GM12878 (cell line): ENCODE results near the gene TRIM58. TPM values are rescaled to one million over a fixed set of nuclear protein-coding genes. Genes with fewer than 3 reads are reported as not detected.

Source experiments
- ATAC-seq: fragments of 200-7000 bp; cut with Tn5 transposase; 3 replicates; pipeline ENCODE4 v1.9.1; 2020; ENCODE audit warnings: mild to moderate bottlenecking, moderate library complexity
- BruUV-seq: library from RNA; stranded (reverse); fragments of 400-500 nt; replicated peaks from 2 replicates; lab custom pipeline; 2021; lab: Mats Ljungman, UMichigan
- CTCF ChIA-PET: fragments of 300-600 bp; sonication (Branson Sonifier 250); formaldehyde crosslinking; extraction: SDS; loops from one replicate; lab custom pipeline; 2021; ENCODE audit warnings: inconsistent platforms; lab: Yijun Ruan, JAX
- POLR2A ChIA-PET: fragments of 350-600 bp; formaldehyde crosslinking; extraction: SDS; loops from one replicate; lab custom pipeline; 2021; ENCODE audit warnings: inconsistent platforms; lab: Charles Lee
- RAD21 ChIA-PET: fragments of 300-600 bp; sonication (Branson Sonifier 250); formaldehyde crosslinking; loops from one replicate; lab custom pipeline; 2023; ENCODE audit warnings: antibody characterized with exemption; ENCODE audit not compliant: unreplicated experiment; lab: Charles Lee
- SMC1A ChIA-PET: fragments of 300-600 bp; sonication (Branson Sonifier 250); formaldehyde crosslinking; loops from one replicate; lab custom pipeline; 2023; ENCODE audit not compliant: unreplicated experiment, uncharacterized antibody; lab: Charles Lee
- DNase-seq: peaks from one replicate; pipeline ENCODE4 v3.0.0-alpha.2; 2011; ENCODE audit warnings: low read depth, low spot score
- FAIRE-seq: peaks from 3 replicates; lab custom pipeline; 2011; peaks lifted over from hg19 to GRCh38; lab: Jason Lieb, UNC
- H2AFZ ChIP-seq: 2 replicates; pipeline ENCODE4 v1.6.0; 2011; ENCODE audit warnings: low read depth, low read length, control low read depth; ENCODE audit not compliant: control insufficient read depth
- H3K27ac ChIP-seq: 2 replicates; pipeline ENCODE4 v1.5.1; 2011; ENCODE audit warnings: control low read depth; ENCODE audit not compliant: control insufficient read depth, insufficient read depth
- H3K27me3 ChIP-seq, 2 experiments: replicated peaks in 1 of 2; 2 replicates each; pipeline versions ENCODE4 v1.6.0 to v1.6.1; 2011; ENCODE audit warnings: low read length in 1 of 2; ENCODE audit not compliant: control insufficient read depth in 2 of 2, insufficient read depth in 2 of 2
- H3K36me3 ChIP-seq, 2 experiments: 2 replicates each; pipeline ENCODE4 v1.5.1; 2011; ENCODE audit warnings: low read length in 1 of 2; ENCODE audit not compliant: control insufficient read depth in 2 of 2, insufficient read depth in 2 of 2
- H3K4me1 ChIP-seq: 2 replicates; pipeline ENCODE4 v1.6.1; 2011; ENCODE audit warnings: mild to moderate bottlenecking, low read length, moderate library complexity, mixed read lengths; ENCODE audit not compliant: control insufficient read depth, insufficient read depth
- H3K4me2 ChIP-seq: 2 replicates; pipeline ENCODE4 v1.6.0; 2011; ENCODE audit warnings: control low read depth; ENCODE audit not compliant: control insufficient read depth, insufficient read depth
- H3K4me3 ChIP-seq: fragments of 200-600 bp; sonication (generic); 2 replicates; pipeline ENCODE4 v1.5.1; 2016
- H3K79me2 ChIP-seq: 2 replicates; pipeline ENCODE4 v1.6.0; 2011; ENCODE audit warnings: low read length; ENCODE audit not compliant: control insufficient read depth, insufficient read depth
- H3K9ac ChIP-seq: 2 replicates; pipeline ENCODE4 v1.8.0; 2011; ENCODE audit warnings: low read length, control low read depth, mixed read lengths; ENCODE audit not compliant: control insufficient read depth, insufficient read depth
- H3K9me3 ChIP-seq: replicated peaks from 3 replicates; pipeline ENCODE4 v1.5.1; 2011; ENCODE audit warnings: mild to moderate bottlenecking, low read length; ENCODE audit not compliant: control insufficient read depth, insufficient read depth
- H4K20me1 ChIP-seq: 2 replicates; pipeline ENCODE4 v1.6.0; 2011; ENCODE audit not compliant: control insufficient read depth, insufficient read depth
- CBFB ChIP-seq: IDR thresholded peaks from 2 replicates; pipeline ENCODE4 v1.6.1; 2016; ENCODE audit warnings: antibody characterized with exemption, low read depth
- CEBPB ChIP-seq, 2 experiments: fragments of 150-350 bp in 1 of 2; IDR thresholded peaks; 2 replicates each; pipeline ENCODE4 v1.6.1; 2012 to 2014; ENCODE audit warnings: low read depth in 2 of 2, low read length in 2 of 2, borderline replicate concordance in 1 of 2, inconsistent platforms in 1 of 2
- EP300 ChIP-seq, 2 experiments: fragments of 150-350 bp in 1 of 2; IDR thresholded peaks; 2 replicates each; pipeline ENCODE4 v1.6.1; 2011 to 2012; ENCODE audit warnings: low read depth in 2 of 2, low read length in 2 of 2, borderline replicate concordance in 1 of 2, improper control_type of control experiment in 1 of 2, inconsistent platforms in 1 of 2; ENCODE audit not compliant: control insufficient read depth in 1 of 2
- FOS ChIP-seq: IDR thresholded peaks from 3 replicates; pipeline ENCODE4 v1.6.1; 2011; ENCODE audit warnings: borderline replicate concordance; ENCODE audit not compliant: insufficient read length; ENCODE audit errors: extremely low read depth
- HDAC2 ChIP-seq: fragments of 200-600 bp; sonication (generic); IDR thresholded peaks from 2 replicates; pipeline ENCODE4 v1.6.1; 2017
- IKZF1 ChIP-seq: fragments of 450-650 bp; conservative IDR thresholded peaks from 2 replicates; pipeline ENCODE4 v1.6.1; 2017; ENCODE audit warnings: antibody characterized with exemption, mild to moderate bottlenecking
- IRF5 ChIP-seq: fragments of 450-650 bp; IDR thresholded peaks from 2 replicates; pipeline ENCODE4 v1.6.1; 2017; ENCODE audit warnings: borderline replicate concordance
- JUNB ChIP-seq: IDR thresholded peaks from 2 replicates; pipeline ENCODE4 v1.6.1; 2016; ENCODE audit warnings: antibody characterized with exemption, mild to moderate bottlenecking
- MTA3 ChIP-seq: IDR thresholded peaks from 2 replicates; pipeline ENCODE4 v1.6.1; 2012; ENCODE audit warnings: low read length, inconsistent platforms, borderline replicate concordance
- NR2C1 ChIP-seq: fragments of 450-650 bp; IDR thresholded peaks from 2 replicates; pipeline ENCODE4 v1.6.1; 2017; ENCODE audit warnings: antibody characterized with exemption, mild to moderate bottlenecking, moderate library complexity
- POU2F2 ChIP-seq: IDR thresholded peaks from 3 replicates; pipeline ENCODE4 v1.6.1; 2011; ENCODE audit warnings: low read depth, mild to moderate bottlenecking, low read length, borderline replicate concordance
- RFX5 ChIP-seq: IDR thresholded peaks from 2 replicates; pipeline ENCODE4 v1.6.1; 2011; ENCODE audit warnings: low read depth, low read length, improper control_type of control experiment
- SMARCA5 ChIP-seq: fragments of 450-650 bp; IDR thresholded peaks from 2 replicates; pipeline ENCODE4 v1.6.1; 2017; ENCODE audit warnings: mild to moderate bottlenecking
- SREBF1 ChIP-seq: IDR thresholded peaks from 2 replicates; pipeline ENCODE4 v1.6.1; 2012; ENCODE audit warnings: mild to moderate bottlenecking, low read length
- ZNF384 ChIP-seq: IDR thresholded peaks from 2 replicates; pipeline ENCODE4 v1.6.1; 2012; ENCODE audit warnings: low read depth, mild to moderate bottlenecking, low read length, improper control_type of control experiment, borderline replicate concordance
- WGBS: methylation state at CpG from one replicate; pipeline ENCODE4 v1.1.6; 2016; ENCODE audit warnings: low lambda C conversion rate; ENCODE audit not compliant: insufficient replicate concordance, insufficient coverage; ENCODE audit errors: missing lambda C conversion rate; 5-methylcytosine and 5-hydroxymethylcytosine counted together
- in situ Hi-C: fragments of 300-500 bp; cut with MboI; formaldehyde crosslinking; loops from 9 replicates; pipeline ENCODE4 v1.14.3; 2018; ENCODE audit warnings: mixed read lengths
- intact Hi-C: fragments of 100-400 bp; cut with micrococcal nuclease; formaldehyde crosslinking; loops from one replicate; pipeline ENCODE4 v1.14.2; 2022; ENCODE audit not compliant: unreplicated experiment
- polyA plus RNA-seq, 11 experiments: library from polyadenylated mRNA; depleted of rRNA in 4 of 11; unstranded in 6 of 11; stranded (reverse) in 5 of 11; fragments of >200 nt; fragmentation: Nextera tagmentation in 4 of 11; fragmentation: Illumina TruSeq in 1 of 11; extraction: Ambion mirVana in 4 of 11; extraction: Trizol in 1 of 11; gene quantifications; 1 replicate in 1 of 11; 2 replicates in 10 of 11; pipeline versions ENCODE4 v1.2.1 to v1.2.3, GENCODE V29; 2011 to 2016; ENCODE audit warnings: inconsistent platforms in 2 of 11, missing spikeins in 2 of 11, low read depth in 1 of 11
- total RNA-seq, 4 experiments: library from RNA; depleted of rRNA in 3 of 4; stranded (reverse); fragments of >200 nt in 3 of 4; fragmentation: Illumina TruSeq in 1 of 4; extraction: Trizol in 1 of 4; gene quantifications; 2 replicates each; pipeline versions ENCODE4 v1.2.1 to v1.2.3, GENCODE V29; 2013 to 2021
- TF ChIP-seq, protein P1 (sequence below): fragments of 450-650 bp; IDR thresholded peaks from 2 replicates; pipeline ENCODE4 v1.6.1; 2018; ENCODE audit warnings: borderline replicate concordance, mild to moderate bottlenecking; ENCODE audit not compliant: partially characterized antibody

Gene TRIM58
- total and polyA plus RNA-seq, 10 of the 15 experiments (the other 5 are each of a cell fraction or from before 2014, with no cell fraction given) = not detected

GRCh38 chr1:247865416-247865815 lies 8.4 kb downstream of the TRIM58 start:
- in situ Hi-C loops (no loop called here), intact Hi-C loops (no loop called here)
- Histone ChIP-seq H3K4me1 (no peaks in the 10 kb centered on the region), H3K79me2 (no peaks in the 10 kb centered on the region), H3K4me2 (no peak overlapping the region), H3K4me3 (no peak overlapping the region), H3K36me3 (no peaks in the 10 kb centered on the region), H3K27me3 (no peaks in the 10 kb centered on the region), H3K9ac (no peak overlapping the region), H3K27ac (no peak overlapping the region), H3K9me3 (no peaks in the 10 kb centered on the region), H4K20me1 (no peaks in the 10 kb centered on the region), H2AFZ (no peak overlapping the region)
- TF ChIP-seq EP300 (IDR thresholded peaks at IDR 0.05; ENCODE audit: borderline replicate concordance in 1 of 2, control insufficient read depth in 1 of 2, low read depth in 2 of 2, low read length in 2 of 2) = no peak
- no peak for TF ChIP-seq NR2C1
- TF ChIP-seq, protein P1, sequence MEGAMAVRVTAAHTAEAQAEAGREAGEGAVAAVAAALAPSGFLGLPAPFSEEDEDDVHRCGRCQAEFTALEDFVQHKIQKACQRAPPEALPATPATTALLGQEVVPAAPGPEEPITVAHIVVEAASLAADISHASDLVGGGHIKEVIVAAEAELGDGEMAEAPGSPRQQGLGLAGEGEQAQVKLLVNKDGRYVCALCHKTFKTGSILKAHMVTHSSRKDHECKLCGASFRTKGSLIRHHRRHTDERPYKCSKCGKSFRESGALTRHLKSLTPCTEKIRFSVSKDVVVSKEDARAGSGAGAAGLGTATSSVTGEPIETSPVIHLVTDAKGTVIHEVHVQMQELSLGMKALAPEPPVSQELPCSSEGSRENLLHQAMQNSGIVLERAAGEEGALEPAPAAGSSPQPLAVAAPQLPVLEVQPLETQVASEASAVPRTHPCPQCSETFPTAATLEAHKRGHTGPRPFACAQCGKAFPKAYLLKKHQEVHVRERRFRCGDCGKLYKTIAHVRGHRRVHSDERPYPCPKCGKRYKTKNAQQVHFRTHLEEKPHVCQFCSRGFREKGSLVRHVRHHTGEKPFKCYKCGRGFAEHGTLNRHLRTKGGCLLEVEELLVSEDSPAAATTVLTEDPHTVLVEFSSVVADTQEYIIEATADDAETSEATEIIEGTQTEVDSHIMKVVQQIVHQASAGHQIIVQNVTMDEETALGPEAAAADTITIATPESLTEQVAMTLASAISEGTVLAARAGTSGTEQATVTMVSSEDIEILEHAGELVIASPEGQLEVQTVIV = no peak
- no peak for TF ChIP-seq FOS
- TF ChIP-seq CEBPB (IDR thresholded peaks at IDR 0.05; ENCODE audit: borderline replicate concordance in 1 of 2, low read depth in 2 of 2, low read length in 2 of 2) = no peak
- TF ChIP-seq IKZF1 = no peak
- no peak for TF ChIP-seq CBFB
- no peak for TF ChIP-seq POU2F2
- TF ChIP-seq RFX5 = no peak
- no peak for TF ChIP-seq MTA3
- TF ChIP-seq IRF5 = no peak
- TF ChIP-seq SREBF1 = no peak
- TF ChIP-seq HDAC2 = no peak
- TF ChIP-seq JUNB = no peak
- no peak for TF ChIP-seq SMARCA5
- no peak for TF ChIP-seq ZNF384
- no peak for DNase-seq
- WGBS = 73% methylated on average over 6 of the region's 6 CpGs
- POLR2A ChIA-PET = no interaction called here
- FAIRE-seq = no peak
- BruUV-seq = no TSS peak
- no peak for ATAC-seq
- SMC1A ChIA-PET = no interaction called here
- RAD21 ChIA-PET = no interaction called here
- CTCF ChIA-PET = no interaction called here
